ENCODE results near the gene ZNF343.

The ZNF343 gene

GRCh38 chr20:2458919-2459499, 49.7 kb downstream of the ZNF343 start:
- H3K27me3 ChIP-seq (ENCODE audit: control insufficient read depth in 1 of 2, insufficient read depth in 2 of 2, low read length in 2 of 2) = no peaks in the 10 kb centered on the region
- H3K4me3 ChIP-seq (ENCODE audit: low read depth in 1 of 2, low read length in 2 of 2) = no peak overlapping the region
- H3K9me3 ChIP-seq (ENCODE audit: control insufficient read depth in 1 of 2, low read length in 2 of 2) = no peaks in the 10 kb centered on the region
- no peak overlapping the region for H3K27ac ChIP-seq (ENCODE audit: low read depth, low read length)
- no peaks in the 10 kb centered on the region for H3K4me1 ChIP-seq (ENCODE audit: control insufficient read depth in 1 of 2, insufficient read depth in 2 of 2, low read length in 2 of 2)
- H3K36me3 ChIP-seq (ENCODE audit: control insufficient read depth in 1 of 2, insufficient read depth in 2 of 2, low read length in 2 of 2) = peaks cover 36 to 51% of the 10 kb centered on the region in 2 donors
- no peak overlapping the region for H3K9ac ChIP-seq (ENCODE audit: low read depth in 1 of 2, low read length in 2 of 2)

GRCh38 chr20:2455771-2456497, 52.8 kb downstream of the ZNF343 start:
- no peaks in the 10 kb centered on the region for H3K4me1 ChIP-seq (ENCODE audit: control insufficient read depth in 1 of 2, insufficient read depth in 2 of 2, low read length in 2 of 2)
- H3K9ac ChIP-seq (ENCODE audit: low read depth in 1 of 2, low read length in 2 of 2) = no peak overlapping the region
- peaks cover 7 to 21% of the 10 kb centered on the region in 2 donors for H3K36me3 ChIP-seq (ENCODE audit: control insufficient read depth in 1 of 2, insufficient read depth in 2 of 2, low read length in 2 of 2)
- H3K27ac ChIP-seq (ENCODE audit: low read depth, low read length) = no peak overlapping the region
- H3K4me3 ChIP-seq (ENCODE audit: low read depth in 1 of 2, low read length in 2 of 2) = no peak overlapping the region
- H3K27me3 ChIP-seq (ENCODE audit: control insufficient read depth in 1 of 2, insufficient read depth in 2 of 2, low read length in 2 of 2) = no peaks in the 10 kb centered on the region
- H3K9me3 ChIP-seq (ENCODE audit: control insufficient read depth in 1 of 2, low read length in 2 of 2) = no peaks in the 10 kb centered on the region

GRCh38 chr20:2453792-2454191, 54.9 kb downstream of the ZNF343 start:
- H3K36me3 ChIP-seq (ENCODE audit: control insufficient read depth in 1 of 2, insufficient read depth in 2 of 2, low read length in 2 of 2) = no peaks in the 10 kb centered on the region
- no peaks in the 10 kb centered on the region for H3K9me3 ChIP-seq (ENCODE audit: control insufficient read depth in 1 of 2, low read length in 2 of 2)
- no peaks in the 10 kb centered on the region for H3K27me3 ChIP-seq (ENCODE audit: control insufficient read depth in 1 of 2, insufficient read depth in 2 of 2, low read length in 2 of 2)
- no peak overlapping the region for H3K4me3 ChIP-seq (ENCODE audit: low read depth in 1 of 2, low read length in 2 of 2)
- H3K4me1 ChIP-seq (ENCODE audit: control insufficient read depth in 1 of 2, insufficient read depth in 2 of 2, low read length in 2 of 2) = no peaks in the 10 kb centered on the region
- H3K27ac ChIP-seq (ENCODE audit: low read depth, low read length) = no peak overlapping the region
- H3K9ac ChIP-seq (ENCODE audit: low read depth in 1 of 2, low read length in 2 of 2) = no peak overlapping the region

- H3K27ac ChIP-seq (ENCODE audit: low read depth, low read length) = no peak overlapping the region
- H3K9ac ChIP-seq (ENCODE audit: low read depth in 1 of 2, low read length in 2 of 2) = no peak overlapping the region
- H3K9me3 ChIP-seq (ENCODE audit: control insufficient read depth in 1 of 2, low read length in 2 of 2) = no peaks in the 10 kb centered on the region
- H3K4me3 ChIP-seq (ENCODE audit: low read depth in 1 of 2, low read length in 2 of 2) = no peak overlapping the region
- no peaks in the 10 kb centered on the region for H3K4me1 ChIP-seq (ENCODE audit: control insufficient read depth in 1 of 2, insufficient read depth in 2 of 2, low read length in 2 of 2)
- H3K36me3 ChIP-seq (ENCODE audit: control insufficient read depth in 1 of 2, insufficient read depth in 2 of 2, low read length in 2 of 2) = no peaks in the 10 kb centered on the region
- H3K27me3 ChIP-seq (ENCODE audit: control insufficient read depth in 1 of 2, insufficient read depth in 2 of 2, low read length in 2 of 2) = no peaks in the 10 kb centered on the region
Observed at GRCh38 chr20:2451939-2452732, 56.6 kb downstream of the ZNF343 start.

- no peaks in the 10 kb centered on the region for H3K4me1 ChIP-seq (ENCODE audit: control insufficient read depth in 1 of 2, insufficient read depth in 2 of 2, low read length in 2 of 2)
- no peaks in the 10 kb centered on the region for H3K9me3 ChIP-seq (ENCODE audit: control insufficient read depth in 1 of 2, low read length in 2 of 2)
- no peaks in the 10 kb centered on the region for H3K27me3 ChIP-seq (ENCODE audit: control insufficient read depth in 1 of 2, insufficient read depth in 2 of 2, low read length in 2 of 2)
- H3K36me3 ChIP-seq (ENCODE audit: control insufficient read depth in 1 of 2, insufficient read depth in 2 of 2, low read length in 2 of 2) = no peaks in the 10 kb centered on the region
- no peak overlapping the region for H3K9ac ChIP-seq (ENCODE audit: low read depth in 1 of 2, low read length in 2 of 2)
- H3K4me3 ChIP-seq (ENCODE audit: low read depth in 1 of 2, low read length in 2 of 2) = no peak overlapping the region
- H3K27ac ChIP-seq (ENCODE audit: low read depth, low read length) = no peak overlapping the region
Observed at GRCh38 chr20:2451422-2451821, 57.3 kb downstream of the ZNF343 start.

GRCh38 chr20:2449386-2449785, 59.3 kb downstream of the ZNF343 start:
- H3K9me3 ChIP-seq (ENCODE audit: control insufficient read depth in 1 of 2, low read length in 2 of 2) = no peaks in the 10 kb centered on the region
- no peaks in the 10 kb centered on the region for H3K36me3 ChIP-seq (ENCODE audit: control insufficient read depth in 1 of 2, insufficient read depth in 2 of 2, low read length in 2 of 2)
- H3K4me3 ChIP-seq (ENCODE audit: low read depth in 1 of 2, low read length in 2 of 2) = no peak overlapping the region
- no peaks in the 10 kb centered on the region for H3K27me3 ChIP-seq (ENCODE audit: control insufficient read depth in 1 of 2, insufficient read depth in 2 of 2, low read length in 2 of 2)
- no peak overlapping the region for H3K9ac ChIP-seq (ENCODE audit: low read depth in 1 of 2, low read length in 2 of 2)
- no peak overlapping the region for H3K27ac ChIP-seq (ENCODE audit: low read depth, low read length)
- no peaks in the 10 kb centered on the region for H3K4me1 ChIP-seq (ENCODE audit: control insufficient read depth in 1 of 2, insufficient read depth in 2 of 2, low read length in 2 of 2)

- H3K4me3 ChIP-seq (ENCODE audit: low read depth in 1 of 2, low read length in 2 of 2) = no peak overlapping the region
- no peak overlapping the region for H3K27ac ChIP-seq (ENCODE audit: low read depth, low read length)
- no peak overlapping the region for H3K9ac ChIP-seq (ENCODE audit: low read depth in 1 of 2, low read length in 2 of 2)
- no peaks in the 10 kb centered on the region for H3K4me1 ChIP-seq (ENCODE audit: control insufficient read depth in 1 of 2, insufficient read depth in 2 of 2, low read length in 2 of 2)
- no peaks in the 10 kb centered on the region for H3K27me3 ChIP-seq (ENCODE audit: control insufficient read depth in 1 of 2, insufficient read depth in 2 of 2, low read length in 2 of 2)
- no peaks in the 10 kb centered on the region for H3K36me3 ChIP-seq (ENCODE audit: control insufficient read depth in 1 of 2, insufficient read depth in 2 of 2, low read length in 2 of 2)
- no peaks in the 10 kb centered on the region for H3K9me3 ChIP-seq (ENCODE audit: control insufficient read depth in 1 of 2, low read length in 2 of 2)
Observed at GRCh38 chr20:2446845-2447244, 61.9 kb downstream of the ZNF343 start.
